Activated T-cell treated with anti-CD3 and anti-CD28 coated beads, Interleukin-2, amount 50 U/mL, for 24 hours (primary cell): Measurements from ENCODE around the gene RNLS.
"Not testable (repeated sequence)": the region's sequence is repeated elsewhere in the genome, so short reads cannot be mapped to it uniquely, and the experiment has no call there.

Experiments used
- DNase-seq: peaks from one replicate; pipeline ENCODE4 v3.0.0-alpha.2; 2020
- H3K27ac Mint-ChIP-seq: 2 replicates; pipeline ENCODE4 v1.8.0; 2020; ENCODE audit warnings: mild to moderate bottlenecking, mixed read lengths
- H3K27me3 Mint-ChIP-seq: 2 replicates; pipeline ENCODE4 v1.8.0; 2020; ENCODE audit warnings: mixed read lengths
- H3K36me3 Mint-ChIP-seq: 2 replicates; pipeline ENCODE4 v1.8.0; 2020; ENCODE audit warnings: low read depth, mixed read lengths
- H3K4me1 Mint-ChIP-seq: 2 replicates; pipeline ENCODE4 v1.8.0; 2020; ENCODE audit warnings: low read depth, mixed read lengths
- H3K4me3 Mint-ChIP-seq: 2 replicates; pipeline ENCODE4 v1.8.0; 2020; ENCODE audit warnings: mild to moderate bottlenecking, moderate library complexity, mixed read lengths
- H3K9me3 Mint-ChIP-seq: 2 replicates; pipeline ENCODE4 v1.8.0; 2020; ENCODE audit warnings: mixed read lengths

RNLS gene

GRCh38 chr10:88491314-88491713 is 91.8 kb downstream of the RNLS start:
- no peaks in the 10 kb centered on the region for H3K36me3 Mint-ChIP-seq

GRCh38 chr10:88490231-88490980 is 92.7 kb downstream of the RNLS start:
- no peak overlapping the region for H3K4me3 Mint-ChIP-seq

More at GRCh38 chr10:88491314-88491713, 91.8 kb downstream of the RNLS start:
- Mint-ChIP-seq H3K4me3 (no peak overlapping the region), H3K9me3 (peaks cover 3% of the 10 kb centered on the region), H3K4me1 (peaks cover 16% of the 10 kb centered on the region), H3K27me3 (no peaks in the 10 kb centered on the region), H3K27ac (no peak overlapping the region)
- DNase-seq: no peak

GRCh38 chr10:88489107-88489506 is 94.0 kb downstream of the RNLS start:
- DNase-seq: no peak
- no peak overlapping the region for H3K4me3 Mint-ChIP-seq
- H3K9me3 Mint-ChIP-seq: peaks cover 3% of the 10 kb centered on the region
- peaks cover 15% of the 10 kb centered on the region for H3K4me1 Mint-ChIP-seq
- H3K27me3 Mint-ChIP-seq: no peaks in the 10 kb centered on the region
- H3K27ac Mint-ChIP-seq: no peak overlapping the region
- no peaks in the 10 kb centered on the region for H3K36me3 Mint-ChIP-seq

More at GRCh38 chr10:88490231-88490980, 92.7 kb downstream of the RNLS start:
- Mint-ChIP-seq H3K9me3 (peaks cover 3% of the 10 kb centered on the region), H3K27ac (no peak overlapping the region), H3K4me1 (peaks cover 15% of the 10 kb centered on the region), H3K27me3 (no peaks in the 10 kb centered on the region), H3K36me3 (no peaks in the 10 kb centered on the region)
- DNase-seq: no peak

- H3K36me3 Mint-ChIP-seq, H3K4me3 Mint-ChIP-seq, H3K27me3 Mint-ChIP-seq, H3K9me3 Mint-ChIP-seq, H3K27ac Mint-ChIP-seq, DNase-seq: not testable (repeated sequence)
- peaks cover 15% of the 10 kb centered on the region for H3K4me1 Mint-ChIP-seq
Measured at GRCh38 chr10:88486816-88487215, 96.3 kb downstream of the RNLS start.

GRCh38 chr10:88482220-88482619 is 100.9 kb downstream of the RNLS start:
- Mint-ChIP-seq H3K9me3 (peaks cover 3% of the 10 kb centered on the region), H3K27me3 (no peaks in the 10 kb centered on the region), H3K4me1 (no peaks in the 10 kb centered on the region), H3K4me3 (no peak overlapping the region), H3K27ac (no peak overlapping the region), H3K36me3 (no peaks in the 10 kb centered on the region)
- DNase-seq: no peak

GRCh38 chr10:88478256-88478655 is 104.9 kb downstream of the RNLS start:
- no peak for DNase-seq
- Mint-ChIP-seq H3K36me3 (no peaks in the 10 kb centered on the region), H3K4me1 (no peaks in the 10 kb centered on the region), H3K27me3 (no peaks in the 10 kb centered on the region), H3K4me3 (no peak overlapping the region), H3K27ac (no peak overlapping the region), H3K9me3 (no peaks in the 10 kb centered on the region)

GRCh38 chr10:88477343-88478085 is 105.6 kb downstream of the RNLS start:
- Mint-ChIP-seq H3K4me1 (no peaks in the 10 kb centered on the region), H3K9me3 (no peaks in the 10 kb centered on the region), H3K27me3 (no peaks in the 10 kb centered on the region), H3K36me3 (no peaks in the 10 kb centered on the region), H3K4me3 (no peak overlapping the region), H3K27ac (no peak overlapping the region)
- DNase-seq: no peak

GRCh38 chr10:88474884-88475844 is 108.0 kb downstream of the RNLS start:
- Mint-ChIP-seq H3K27ac (no peak overlapping the region), H3K36me3 (no peaks in the 10 kb centered on the region), H3K27me3 (no peaks in the 10 kb centered on the region), H3K4me1 (no peaks in the 10 kb centered on the region), H3K4me3 (no peak overlapping the region), H3K9me3 (no peaks in the 10 kb centered on the region)
- no peak for DNase-seq

- no peak for DNase-seq
- no peak overlapping the region for H3K4me3 Mint-ChIP-seq
- no peak overlapping the region for H3K27ac Mint-ChIP-seq
- no peaks in the 10 kb centered on the region for H3K4me1 Mint-ChIP-seq
- no peaks in the 10 kb centered on the region for H3K36me3 Mint-ChIP-seq
- no peaks in the 10 kb centered on the region for H3K27me3 Mint-ChIP-seq
- no peaks in the 10 kb centered on the region for H3K9me3 Mint-ChIP-seq
Measured at GRCh38 chr10:88473989-88474883, 108.9 kb downstream of the RNLS start.

GRCh38 chr10:88472540-88472939 is 110.6 kb downstream of the RNLS start:
- Mint-ChIP-seq H3K9me3 (no peaks in the 10 kb centered on the region), H3K4me3 (no peak overlapping the region), H3K27me3 (no peaks in the 10 kb centered on the region), H3K36me3 (no peaks in the 10 kb centered on the region), H3K27ac (no peak overlapping the region), H3K4me1 (no peaks in the 10 kb centered on the region)
- DNase-seq: no peak

- H3K27ac Mint-ChIP-seq: no peak overlapping the region
- H3K4me3 Mint-ChIP-seq: no peak overlapping the region
- no peaks in the 10 kb centered on the region for H3K4me1 Mint-ChIP-seq
- H3K9me3 Mint-ChIP-seq: no peaks in the 10 kb centered on the region
- H3K36me3 Mint-ChIP-seq: no peaks in the 10 kb centered on the region
- H3K27me3 Mint-ChIP-seq: no peaks in the 10 kb centered on the region
- no peak for DNase-seq
Measured at GRCh38 chr10:88471899-88472298, 111.2 kb downstream of the RNLS start.

- H3K27ac Mint-ChIP-seq: no peak overlapping the region
- no peak for DNase-seq
- H3K4me1 Mint-ChIP-seq: no peaks in the 10 kb centered on the region
- H3K4me3 Mint-ChIP-seq: no peak overlapping the region
- no peaks in the 10 kb centered on the region for H3K9me3 Mint-ChIP-seq
- no peaks in the 10 kb centered on the region for H3K27me3 Mint-ChIP-seq
- no peaks in the 10 kb centered on the region for H3K36me3 Mint-ChIP-seq
Measured at GRCh38 chr10:88467835-88468485, 115.2 kb downstream of the RNLS start.

- Mint-ChIP-seq H3K4me1 (no peaks in the 10 kb centered on the region), H3K36me3 (no peaks in the 10 kb centered on the region), H3K9me3 (no peaks in the 10 kb centered on the region), H3K27ac (no peak overlapping the region), H3K27me3 (no peaks in the 10 kb centered on the region), H3K4me3 (no peak overlapping the region)
- DNase-seq: no peak
Measured at GRCh38 chr10:88466786-88467185, 116.3 kb downstream of the RNLS start.
